Central memory CD4-positive, alpha-beta T cell (primary cell): ENCODE data around the gene TCIRG1.

Experiments used
- DNase-seq: peaks from one replicate; pipeline ENCODE4 v3.0.0; 2022

TCIRG1 gene

GRCh38 chr11:68096962-68097361 lies 58.1 kb downstream of the TCIRG1 start:
- no peak for DNase-seq

- DNase-seq: no peak
Measured at GRCh38 chr11:68099057-68099456, 60.2 kb downstream of the TCIRG1 start.

GRCh38 chr11:68099474-68100405 lies 60.9 kb downstream of the TCIRG1 start:
- DNase-seq: peak; percentile 12
